ENCODE data around the gene STK35.

DNA sequence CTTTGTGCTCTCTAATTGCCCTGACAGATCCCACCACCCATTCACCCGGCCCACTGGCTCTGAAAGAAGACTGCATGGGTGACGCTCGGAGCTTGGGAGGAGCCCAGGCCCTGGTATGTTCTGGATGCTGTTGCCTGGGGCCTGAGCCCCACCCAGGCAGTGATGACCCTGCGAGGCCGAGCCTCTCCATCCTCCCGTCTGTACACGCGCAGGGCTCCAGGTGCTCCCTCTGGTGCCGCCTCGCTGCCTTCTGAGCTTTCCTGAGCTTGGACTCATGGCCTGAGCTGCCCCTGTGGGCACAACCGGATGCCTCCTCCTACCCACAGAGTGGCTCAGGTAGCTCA lies 61.2 kb downstream of the STK35 start:
- TF ChIP-seq CTCF (IDR thresholded peaks at IDR 0.05; ENCODE audit: poor library complexity) (no peak), EZH2phosphoT487 (IDR thresholded peaks at IDR 0.05; ENCODE audit: low read depth, severe bottlenecking, unreplicated experiment) (no peak)
